ENCODE measurements around the gene DTNBP1.

DTNBP1 gene

GRCh38 chr6:15623276-15624116 lies 39.3 kb downstream of the DTNBP1 start:
- DNase-seq (ENCODE audit: low spot score), result peak; percentile 8

GRCh38 chr6:15622045-15622740 lies 40.6 kb downstream of the DTNBP1 start:
- DNase-seq (ENCODE audit: low spot score), result no peak

DNA sequence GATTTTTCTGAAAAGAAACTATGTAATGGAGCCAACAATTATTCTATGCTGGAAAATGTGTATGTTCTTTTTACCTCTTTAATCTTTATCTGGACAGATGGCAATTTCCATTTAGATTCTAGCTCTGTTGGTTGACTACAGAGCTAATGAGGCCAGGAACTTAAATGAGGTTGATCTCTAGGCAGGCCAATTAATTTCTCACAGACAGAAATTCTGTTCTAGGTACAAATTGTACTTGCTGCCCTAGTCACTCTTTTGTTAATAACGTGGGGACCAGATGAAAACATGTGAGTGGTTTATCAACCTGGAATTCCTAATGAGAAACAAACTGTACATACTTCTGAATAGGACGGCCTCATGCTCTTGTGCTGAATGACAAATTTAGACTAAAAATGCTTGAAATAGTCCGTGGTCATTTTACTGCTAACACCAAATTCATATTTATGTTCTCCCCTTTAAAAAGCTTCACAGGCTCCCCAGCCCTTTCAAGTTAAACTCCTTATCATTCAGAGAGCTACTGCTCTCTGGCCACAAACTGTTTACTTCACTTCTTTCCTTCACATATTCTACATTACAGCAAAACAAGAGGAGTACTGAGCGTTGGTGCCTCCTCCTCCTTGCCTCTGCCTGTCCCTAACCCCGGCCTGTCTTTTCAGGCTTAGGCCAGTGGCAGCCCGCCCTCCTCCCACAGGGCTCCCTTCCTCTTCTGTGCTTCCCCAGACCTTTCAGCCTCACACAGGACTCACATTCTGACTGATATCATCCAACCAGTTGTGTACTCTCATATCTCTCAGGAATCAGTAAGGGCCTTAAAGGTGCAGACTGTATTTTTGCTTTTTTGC lies 41.4 kb downstream of the DTNBP1 start:
- no peak for DNase-seq (ENCODE audit: low spot score)

GRCh38 chr6:15620611-15621010 lies 42.2 kb downstream of the DTNBP1 start:
- DNase-seq (ENCODE audit: low spot score), result no peak

GRCh38 chr6:15619330-15619729 lies 43.5 kb downstream of the DTNBP1 start:
- no peak for DNase-seq (ENCODE audit: low spot score)

DNA sequence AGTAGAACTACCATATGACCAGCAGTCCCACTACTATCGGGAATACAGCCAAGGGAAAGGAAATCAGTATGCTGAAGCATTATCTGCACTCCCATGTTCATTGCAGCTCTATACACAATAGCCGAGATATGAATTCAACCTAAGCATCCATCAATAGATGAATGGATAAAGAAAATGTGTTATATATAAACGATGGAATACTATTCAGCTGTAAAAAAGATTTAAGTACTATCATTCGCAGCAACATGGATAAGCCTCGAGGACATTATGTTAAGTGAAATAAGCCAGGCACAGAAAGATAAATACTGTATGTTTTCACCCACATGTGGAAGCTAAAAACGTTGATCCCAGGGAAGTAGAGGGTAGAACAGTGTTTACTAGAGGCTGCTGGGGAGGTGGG lies 44.1 kb downstream of the DTNBP1 start:
- no peak for DNase-seq (ENCODE audit: low spot score)

DNA sequence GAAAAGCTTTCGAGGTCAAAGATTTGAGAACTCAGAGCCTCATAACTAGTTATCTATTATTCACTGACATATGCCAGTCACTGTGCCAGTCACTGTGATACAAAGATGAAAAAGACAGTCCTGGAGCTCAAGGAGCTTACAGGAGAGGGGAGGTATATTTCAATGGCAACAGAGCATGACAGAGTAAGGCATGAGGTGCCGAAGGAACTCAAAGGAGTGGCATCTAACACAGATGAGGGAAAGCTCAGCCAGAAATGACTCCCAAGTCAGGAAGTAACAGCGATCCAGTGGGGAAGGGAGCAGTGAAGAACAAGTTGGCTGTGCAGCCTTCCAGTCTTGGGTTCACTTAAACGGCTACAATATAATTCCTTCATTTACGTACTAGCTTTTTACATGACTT lies 46.6 kb downstream of the DTNBP1 start:
- no peak for DNase-seq (ENCODE audit: low spot score)

- no peak for DNase-seq (ENCODE audit: low spot score)
These were observed 47.0 kb downstream of the DTNBP1 start for GRCh38 chr6:15615802-15616201.

DNA sequence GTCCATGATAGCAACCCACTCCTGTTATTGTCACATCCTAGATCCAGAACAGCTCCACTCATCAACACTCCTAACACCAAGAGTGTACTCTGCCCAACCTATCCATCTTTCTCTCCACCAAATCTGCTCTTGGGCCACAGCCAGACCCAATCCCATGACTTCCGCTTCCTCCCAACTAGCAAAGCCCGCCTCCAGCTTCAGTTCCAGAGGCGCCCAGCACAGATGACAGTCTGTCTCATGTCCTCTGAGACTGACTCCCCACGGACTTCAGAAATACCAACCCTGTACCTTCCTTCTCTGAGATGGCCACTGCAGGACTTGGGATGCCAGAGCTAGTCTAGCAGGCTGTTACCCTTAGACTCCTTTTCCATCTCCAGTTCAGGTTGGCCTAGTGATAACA lies 48.6 kb downstream of the DTNBP1 start:
- no peak for DNase-seq (ENCODE audit: low spot score)

DNA sequence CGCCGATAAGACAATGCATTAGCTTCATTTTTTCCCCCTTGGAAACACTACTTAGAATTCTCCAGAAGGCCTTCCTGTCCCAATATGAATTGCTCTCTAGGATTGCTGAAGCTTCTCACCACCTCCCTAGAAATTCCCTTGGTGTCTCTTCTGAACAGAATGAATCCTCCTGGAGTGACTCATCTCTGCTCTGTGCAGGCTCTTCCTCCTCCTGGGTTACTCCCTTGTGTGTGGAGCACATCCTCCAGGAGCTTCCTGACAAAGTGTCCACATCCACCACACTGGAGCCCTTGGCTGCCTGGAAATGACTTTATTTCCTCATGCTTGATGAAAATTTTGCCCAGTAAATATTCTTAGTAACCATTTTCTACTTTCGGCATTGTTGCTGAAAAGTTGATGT lies 54.4 kb downstream of the DTNBP1 start:
- no peak for DNase-seq (ENCODE audit: low spot score)

GRCh38 chr6:15607603-15608002 lies 55.2 kb downstream of the DTNBP1 start:
- no peak for DNase-seq (ENCODE audit: low spot score)

- DNase-seq (ENCODE audit: low spot score), result no peak
These were observed 56.5 kb downstream of the DTNBP1 start for GRCh38 chr6:15606347-15606746.

DNA sequence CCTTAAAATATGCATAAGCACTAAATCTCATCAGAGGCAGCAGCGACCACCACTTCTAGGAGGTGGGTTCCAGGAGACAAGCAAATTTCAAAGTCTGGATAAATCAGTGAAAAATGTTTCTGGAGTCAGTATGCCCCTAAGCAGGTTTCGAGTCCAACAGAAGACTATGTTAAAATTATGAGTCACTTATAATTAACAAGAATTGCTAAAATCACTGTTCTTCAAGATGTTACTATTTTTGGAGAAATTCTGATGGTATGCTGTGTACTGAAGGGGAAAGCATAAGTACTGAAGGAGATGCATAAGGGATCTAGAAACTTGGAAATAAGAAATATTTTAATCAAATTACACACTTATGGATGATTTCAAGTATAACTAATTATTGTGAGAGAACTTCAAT lies 58.0 kb downstream of the DTNBP1 start:
- DNase-seq (ENCODE audit: low spot score), result no peak

DNA sequence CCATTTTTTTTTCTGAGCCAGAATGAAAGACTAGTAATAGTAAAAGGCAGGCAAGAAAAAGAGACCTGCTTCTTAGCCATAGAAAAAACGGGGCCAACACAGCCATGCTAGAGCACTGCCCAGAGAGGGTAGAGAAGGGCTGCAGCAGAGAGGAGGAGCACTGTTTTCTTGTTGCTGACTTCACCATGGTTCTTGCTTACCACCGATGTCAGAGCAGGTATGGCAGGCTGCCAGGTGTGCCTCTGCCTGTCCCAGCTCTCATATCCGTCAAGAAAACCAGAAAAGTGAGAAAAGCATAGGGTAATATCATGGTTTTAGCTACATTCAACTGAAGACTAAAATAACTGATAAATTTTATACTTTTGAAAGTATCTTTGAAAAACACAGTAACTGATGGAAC lies 60.7 kb downstream of the DTNBP1 start:
- DNase-seq (ENCODE audit: low spot score), result no peak

DNA sequence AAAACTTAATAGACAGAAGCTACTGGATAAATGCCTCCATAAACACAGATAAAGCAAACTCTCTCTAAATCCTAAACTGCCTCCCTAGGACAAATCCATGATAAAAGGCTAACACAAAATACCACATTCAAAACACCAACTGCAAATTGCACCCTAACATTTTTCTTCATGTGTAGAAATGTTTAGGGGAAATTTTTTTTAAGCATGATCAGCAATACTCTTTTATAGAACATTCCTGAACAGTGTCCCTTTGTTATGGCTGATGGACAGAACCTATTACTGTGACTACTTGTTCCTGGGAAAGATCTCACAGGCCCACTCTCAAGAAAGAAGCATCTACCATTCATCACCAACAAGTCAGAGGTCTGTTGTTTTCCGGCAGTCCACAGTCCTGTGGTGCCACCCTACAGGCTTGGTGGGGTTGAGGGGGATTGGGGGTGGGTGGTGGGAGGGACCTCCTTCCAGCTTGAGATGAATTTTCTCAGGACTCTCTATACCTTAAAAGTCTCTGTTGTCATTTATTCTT lies 64.5 kb downstream of the DTNBP1 start:
- no peak for DNase-seq (ENCODE audit: low spot score)

DNA sequence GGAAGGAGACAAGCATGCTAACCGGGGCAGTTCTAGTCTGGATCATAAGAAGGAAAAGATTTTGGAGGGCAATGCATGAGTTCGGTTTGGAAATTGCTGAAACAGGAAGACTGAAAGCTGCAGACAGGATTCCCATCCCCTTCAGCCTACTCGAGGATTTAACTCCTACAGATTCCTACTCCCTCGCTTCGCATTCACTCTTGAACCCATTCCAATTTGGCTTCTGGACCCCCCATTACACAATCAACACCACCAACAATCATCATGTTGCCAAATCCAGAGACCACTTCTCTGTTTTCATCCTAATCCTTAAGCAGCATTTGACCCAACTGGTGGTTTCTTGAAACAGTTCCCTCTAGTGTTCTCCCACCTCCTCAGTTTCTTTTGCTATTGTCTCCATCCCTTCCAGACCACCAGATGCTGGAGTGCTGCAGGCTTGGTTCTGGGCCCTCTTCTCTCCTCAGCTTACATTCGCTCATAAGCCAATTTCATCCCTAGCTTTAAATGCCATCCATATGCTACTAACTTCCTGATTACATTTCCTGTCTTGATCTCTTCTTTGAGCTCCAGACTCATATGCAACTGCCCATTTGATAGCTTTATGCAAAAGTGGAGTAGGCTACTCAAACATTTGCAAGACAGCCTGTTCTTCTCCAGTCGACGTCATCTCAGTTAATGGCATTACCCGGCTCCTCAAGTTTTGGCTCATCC lies 66.5 kb downstream of the DTNBP1 start:
- no peak for DNase-seq (ENCODE audit: low spot score)

GRCh38 chr6:15595461-15596173 lies 67.2 kb downstream of the DTNBP1 start:
- no peak for DNase-seq (ENCODE audit: low spot score)

DNA sequence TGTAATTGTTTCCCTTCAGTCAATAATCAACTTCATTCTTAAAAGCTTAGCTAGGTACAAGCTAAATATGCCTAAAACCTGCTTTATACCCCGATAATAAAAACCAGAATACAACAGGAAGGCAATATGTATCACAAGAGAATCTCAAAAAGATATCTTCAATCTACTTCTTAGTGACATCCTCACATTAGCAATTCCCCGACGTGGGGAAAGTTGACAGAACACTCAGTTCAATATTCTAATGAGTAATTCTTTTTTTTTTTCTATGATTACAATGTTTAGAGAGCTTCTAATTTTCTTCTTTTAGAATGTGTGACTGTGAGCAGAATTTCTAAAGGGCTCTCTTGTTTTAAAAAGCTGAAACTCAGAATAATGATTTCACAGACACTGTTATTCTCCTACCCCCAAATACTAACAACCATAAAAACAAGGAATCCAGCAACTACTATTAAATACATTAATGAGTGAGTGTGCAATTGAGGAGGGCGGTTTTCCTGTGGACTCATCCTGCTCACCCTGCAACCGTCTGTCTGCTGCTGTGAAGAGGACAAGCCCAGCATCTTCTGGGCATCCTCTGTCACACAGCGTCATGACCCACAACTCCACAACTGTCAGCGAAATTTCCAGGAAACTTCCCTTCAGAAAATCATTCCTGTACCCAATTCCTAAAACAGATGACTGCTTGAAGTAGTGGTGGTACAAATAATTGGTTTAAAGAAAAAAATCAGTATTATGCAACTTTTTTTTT lies 68.1 kb downstream of the DTNBP1 start:
- no peak for DNase-seq (ENCODE audit: low spot score)

- no peak for DNase-seq (ENCODE audit: low spot score)
These were observed 69.0 kb downstream of the DTNBP1 start for GRCh38 chr6:15593798-15594197.

- no peak for DNase-seq (ENCODE audit: low spot score)
These were observed 70.2 kb downstream of the DTNBP1 start for GRCh38 chr6:15592610-15593009.

All from CD4-positive, alpha-beta T cell treated with Interleukin-15 for 4 hours (primary cell).